A673 (cell line): ENCODE results near the gene WNT11.

Experiments used
- EZH2 ChIP-seq: fragments of 200-600 bp; sonication (generic); IDR thresholded peaks from 2 replicates; pipeline ENCODE4 v1.6.1; 2017; ENCODE audit warnings: borderline replicate concordance, low read depth, mild to moderate bottlenecking, mixed read lengths, antibody characterized with exemption, low read length; ENCODE audit not compliant: poor library complexity, severe bottlenecking
- TF ChIP-seq, protein P1 (sequence below): fragments of 300-800, 200-600 bp; sonication (generic); conservative IDR thresholded peaks from 2 replicates; pipeline ENCODE4 v1.5.1; 2017; ENCODE audit warnings: low read depth, mild to moderate bottlenecking, antibody characterized with exemption, low read length, moderate library complexity, mixed read lengths

DNA sequence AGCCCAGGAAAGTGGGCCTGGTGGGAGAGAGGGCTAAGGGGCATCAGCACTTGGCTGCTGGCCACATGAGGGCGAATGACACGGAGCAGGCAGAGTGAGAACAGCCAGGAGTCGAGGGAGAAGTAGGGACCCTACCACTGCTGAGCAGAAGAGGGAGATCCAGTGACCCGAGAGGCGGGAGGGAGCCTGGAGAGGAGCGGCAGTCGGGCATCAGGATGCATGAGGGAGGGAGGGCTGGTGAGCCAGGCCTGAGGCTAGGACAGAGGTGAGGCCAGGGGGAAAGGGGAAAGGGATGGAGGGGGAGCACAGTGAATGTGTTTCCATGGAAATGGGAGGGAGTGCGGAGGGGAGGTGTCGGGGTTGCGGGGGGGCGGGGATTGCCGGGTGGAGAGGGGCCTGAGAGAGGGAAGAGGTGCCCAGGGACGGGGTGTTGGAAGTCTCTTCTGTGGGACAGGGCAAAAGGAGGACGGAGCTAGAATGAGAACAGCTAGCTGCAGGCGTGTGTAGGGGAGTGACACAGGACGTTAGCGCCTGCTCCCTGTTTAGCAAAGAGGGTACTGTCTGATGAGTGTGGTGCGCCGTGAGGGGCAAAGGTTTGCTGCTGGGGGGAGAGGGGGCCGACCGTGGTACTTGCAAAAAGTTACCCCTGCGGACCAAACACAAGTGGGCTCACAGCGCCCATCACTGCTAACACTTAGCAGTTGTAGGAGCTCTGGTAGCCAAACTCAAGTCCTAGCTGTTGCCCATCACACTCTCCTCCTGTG is 37.1 kb upstream of the WNT11 start:
- TF ChIP-seq, protein P1, sequence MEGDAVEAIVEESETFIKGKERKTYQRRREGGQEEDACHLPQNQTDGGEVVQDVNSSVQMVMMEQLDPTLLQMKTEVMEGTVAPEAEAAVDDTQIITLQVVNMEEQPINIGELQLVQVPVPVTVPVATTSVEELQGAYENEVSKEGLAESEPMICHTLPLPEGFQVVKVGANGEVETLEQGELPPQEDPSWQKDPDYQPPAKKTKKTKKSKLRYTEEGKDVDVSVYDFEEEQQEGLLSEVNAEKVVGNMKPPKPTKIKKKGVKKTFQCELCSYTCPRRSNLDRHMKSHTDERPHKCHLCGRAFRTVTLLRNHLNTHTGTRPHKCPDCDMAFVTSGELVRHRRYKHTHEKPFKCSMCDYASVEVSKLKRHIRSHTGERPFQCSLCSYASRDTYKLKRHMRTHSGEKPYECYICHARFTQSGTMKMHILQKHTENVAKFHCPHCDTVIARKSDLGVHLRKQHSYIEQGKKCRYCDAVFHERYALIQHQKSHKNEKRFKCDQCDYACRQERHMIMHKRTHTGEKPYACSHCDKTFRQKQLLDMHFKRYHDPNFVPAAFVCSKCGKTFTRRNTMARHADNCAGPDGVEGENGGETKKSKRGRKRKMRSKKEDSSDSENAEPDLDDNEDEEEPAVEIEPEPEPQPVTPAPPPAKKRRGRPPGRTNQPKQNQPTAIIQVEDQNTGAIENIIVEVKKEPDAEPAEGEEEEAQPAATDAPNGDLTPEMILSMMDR = no peak
- TF ChIP-seq EZH2 = no peak
